Stimulated activated CD8-positive, alpha-beta memory T cell treated with anti-CD3 and anti-CD28 coated beads, Interleukin-12 subunit alpha, Interleukin-12 subunit beta, amount 100 ng/mL, for 1 hour (primary cell): ENCODE data around the gene ZNF292.
"Not testable (repeated sequence)": the region's sequence is repeated elsewhere in the genome, so short reads cannot be mapped to it uniquely, and the experiment has no call there.

ENCODE experiments used
- DNase-seq: peaks from one replicate; pipeline ENCODE4 v3.0.0-alpha.2; 2020; ENCODE audit warnings: low read depth

The ZNF292 gene

GRCh38 chr6:87154993-87155841 lies at the start of gene ZNF292:
TSS of gene ZNF292 (plus strand) at chr6:87155565. CDS start at chr6:87155592, 27 bp downstream.
- peak; percentile 89 for DNase-seq

- DNase-seq = no peak
Observed at GRCh38 chr6:87105823-87106222, 49.5 kb upstream of the ZNF292 start.

- DNase-seq = no peak
Observed at GRCh38 chr6:87110636-87111035, 44.7 kb upstream of the ZNF292 start.

- no peak for DNase-seq
Observed at GRCh38 chr6:87115402-87116135, 39.8 kb upstream of the ZNF292 start.

- DNase-seq = no peak
Observed at GRCh38 chr6:87116922-87117321, 38.4 kb upstream of the ZNF292 start.

- DNase-seq = no peak
Observed at GRCh38 chr6:87118054-87118453, 37.3 kb upstream of the ZNF292 start.

- no peak for DNase-seq
Observed at GRCh38 chr6:87122477-87122876, 32.9 kb upstream of the ZNF292 start.

- DNase-seq = no peak
Observed at GRCh38 chr6:87124074-87124473, 31.3 kb upstream of the ZNF292 start.

GRCh38 chr6:87126501-87126900 lies 28.9 kb upstream of the ZNF292 start:
- DNase-seq = no peak

GRCh38 chr6:87127737-87128136 lies 27.6 kb upstream of the ZNF292 start:
- DNase-seq = no peak

- no peak for DNase-seq
Observed at GRCh38 chr6:87136963-87137362, 18.4 kb upstream of the ZNF292 start.

- DNase-seq = peak; percentile 15
Observed at GRCh38 chr6:87139236-87139635, 16.1 kb upstream of the ZNF292 start.

- DNase-seq = not testable (repeated sequence)
Observed at GRCh38 chr6:87139927-87140326, 15.4 kb upstream of the ZNF292 start.

GRCh38 chr6:87146363-87146762 lies 9.0 kb upstream of the ZNF292 start:
- DNase-seq = no peak

GRCh38 chr6:87150406-87150805 lies 5.0 kb upstream of the ZNF292 start:
- no peak for DNase-seq

GRCh38 chr6:87151471-87151780 lies 3.9 kb upstream of the ZNF292 start:
- DNase-seq = no peak

- DNase-seq = peak; percentile 25
Observed at GRCh38 chr6:87151781-87152525, 3.4 kb upstream of the ZNF292 start.

GRCh38 chr6:87152526-87152955 lies 2.8 kb upstream of the ZNF292 start:
- no peak for DNase-seq

GRCh38 chr6:87154641-87154992 lies 748 bp upstream of the ZNF292 start:
- DNase-seq = no peak

GRCh38 chr6:87155842-87156815 lies 764 bp downstream of the ZNF292 start:
- peak; percentile 16 for DNase-seq

GRCh38 chr6:87157596-87157995 lies 2.2 kb downstream of the ZNF292 start:
- DNase-seq = not testable (repeated sequence)

GRCh38 chr6:87161299-87161698 lies 5.9 kb downstream of the ZNF292 start:
- no peak for DNase-seq
